Keratinocyte (primary cell): ENCODE data around the gene CTCF. TPM values are rescaled to one million over a fixed set of nuclear protein-coding genes. Genes with fewer than 3 reads are reported as not detected.

Experiments used
- DNase-seq: peaks from one replicate; pipeline ENCODE4 v3.0.0-alpha.2; 2011; ENCODE audit warnings: low read depth, missing footprints, low spot score
- FAIRE-seq: peaks from 2 replicates; lab custom pipeline; 2011; peaks lifted over from hg19 to GRCh38; lab: Jason Lieb, UNC
- H2AFZ ChIP-seq: 2 replicates; pipeline ENCODE4 v1.6.0; 2012; ENCODE audit warnings: low read length, control low read depth, inconsistent platforms; ENCODE audit not compliant: control insufficient read depth
- H3K27ac ChIP-seq: 2 replicates; pipeline ENCODE4 v1.5.1; 2011; ENCODE audit warnings: low read length; ENCODE audit not compliant: control insufficient read depth, insufficient read depth
- H3K27me3 ChIP-seq: 3 replicates; pipeline ENCODE4 v1.6.0; 2011; ENCODE audit warnings: low read length; ENCODE audit not compliant: control insufficient read depth, insufficient read depth; ENCODE audit errors: extremely low read depth
- H3K36me3 ChIP-seq, 2 experiments: 2 replicates in 1 of 2; 3 replicates in 1 of 2; pipeline ENCODE4 v1.5.1; 2011; ENCODE audit warnings: low read length in 2 of 2, mild to moderate bottlenecking in 1 of 2; ENCODE audit not compliant: control insufficient read depth in 2 of 2, insufficient read depth in 2 of 2; ENCODE audit errors: extremely low read depth in 1 of 2
- H3K4me1 ChIP-seq: 3 replicates; pipeline ENCODE4 v1.5.1; 2011; ENCODE audit warnings: low read length; ENCODE audit not compliant: control insufficient read depth, insufficient read depth; ENCODE audit errors: extremely low read depth
- H3K4me2 ChIP-seq: 3 replicates; pipeline ENCODE4 v1.6.0; 2011; ENCODE audit warnings: low read depth, low read length; ENCODE audit not compliant: control insufficient read depth, insufficient read depth; ENCODE audit errors: extremely low read depth
- H3K4me3 ChIP-seq, 3 experiments: fragments of 200-600 bp in 1 of 3; sonication (generic) in 1 of 3; 2 replicates in 2 of 3; 3 replicates in 1 of 3; pipeline ENCODE4 v1.5.1; 2011 to 2016; ENCODE audit warnings: low read length in 3 of 3, mild to moderate bottlenecking in 3 of 3, control low read depth in 2 of 3, inconsistent platforms in 1 of 3, low read depth in 1 of 3, mixed read lengths in 1 of 3, mixed run types in 1 of 3, moderate library complexity in 1 of 3; ENCODE audit not compliant: control insufficient read depth in 2 of 3, insufficient read depth in 2 of 3; ENCODE audit errors: extremely low read depth in 1 of 3
- H3K79me2 ChIP-seq: 2 replicates; pipeline ENCODE4 v1.6.0; 2012; ENCODE audit warnings: low read length; ENCODE audit not compliant: control insufficient read depth, insufficient read depth
- H3K9ac ChIP-seq: 3 replicates; pipeline ENCODE4 v1.6.0; 2011; ENCODE audit warnings: low read length; ENCODE audit not compliant: control insufficient read depth, insufficient read depth; ENCODE audit errors: extremely low read depth
- H3K9me1 ChIP-seq: 3 replicates; pipeline ENCODE4 v1.6.0; 2011; ENCODE audit warnings: low read length; ENCODE audit not compliant: control insufficient read depth, insufficient read depth; ENCODE audit errors: extremely low read depth
- H3K9me3 ChIP-seq: 2 replicates; pipeline ENCODE4 v1.5.1; 2012; ENCODE audit warnings: low read depth, low read length; ENCODE audit not compliant: control insufficient read depth
- H4K20me1 ChIP-seq: 3 replicates; pipeline ENCODE4 v1.6.0; 2011; ENCODE audit warnings: low read length; ENCODE audit not compliant: control insufficient read depth, insufficient read depth; ENCODE audit errors: extremely low read depth
- CTCF ChIP-seq, 3 experiments: IDR thresholded peaks in 1 of 3; conservative IDR thresholded peaks in 1 of 3; optimal IDR thresholded peaks in 1 of 3; 2 replicates in 2 of 3; 3 replicates in 1 of 3; pipeline versions ENCODE3 to v1.5.1; 2011; ENCODE audit warnings: low read length in 3 of 3, mild to moderate bottlenecking in 3 of 3, moderate library complexity in 2 of 3, control low read depth in 1 of 3, inconsistent platforms in 1 of 3; ENCODE audit not compliant: insufficient read depth in 2 of 3; ENCODE audit errors: extremely low read depth in 1 of 3
- EZH2 ChIP-seq: IDR thresholded peaks from one replicate; pipeline ENCODE4 v1.6.1; 2012; ENCODE audit warnings: inconsistent platforms, mild to moderate bottlenecking, low read length, moderate library complexity
- dilution Hi-C: fragments of 300-500 bp; cut with MboI; formaldehyde crosslinking; loops from one replicate; pipeline ENCODE4 v1.7.0; 2020; ENCODE audit warnings: low sequenced_read_pairs; ENCODE audit not compliant: extremely low pct_ligation_motif_present
- polyA plus RNA-seq, 5 experiments: library from polyadenylated mRNA; depleted of rRNA in 3 of 5; stranded (reverse) in 3 of 5; stranded (forward) in 1 of 5; unstranded in 1 of 5; fragments of >200 nt; gene quantifications; 1 replicate in 1 of 5; 2 replicates in 3 of 5; 3 replicates in 1 of 5; pipeline versions ENCODE4 v1.2.1 to v1.2.3, GENCODE V29; 2011 to 2012; ENCODE audit warnings: missing spikeins in 2 of 5, low read depth in 1 of 5, low replicate concordance in 1 of 5

CTCF gene
- polyA plus RNA-seq, 1 donor (not counting 4 experiments of a cell fraction or from before 2014, with no cell fraction given): 21.4 TPM

GRCh38 chr16:67593701-67594100 lies 31.4 kb downstream of the CTCF start:
- dilution Hi-C loops: no loop called here
- H3K79me2 ChIP-seq: peaks cover 59% of the 10 kb centered on the region
- no peak overlapping the region for H3K4me3 ChIP-seq
- no peak for TF ChIP-seq CTCF (optimal IDR thresholded peaks at IDR 0.05 in 1 of 3, IDR thresholded peaks at IDR 0.05 in 1 of 3, conservative IDR thresholded peaks at IDR 0.05 in 1 of 3; ENCODE audit: extremely low read depth in 1 of 3, insufficient read depth in 2 of 3, low read length in 3 of 3)
- no peaks in the 10 kb centered on the region for H3K27me3 ChIP-seq
- H3K36me3 ChIP-seq: peaks cover 0 to 2% of the 10 kb centered on the region in 2 experiments
- no peak overlapping the region for H3K4me2 ChIP-seq
- no peak overlapping the region for H3K9ac ChIP-seq
- H2AFZ ChIP-seq: no peak overlapping the region
- no peaks in the 10 kb centered on the region for H4K20me1 ChIP-seq
- no peak overlapping the region for H3K27ac ChIP-seq
- FAIRE-seq (no peak), DNase-seq (no peak)
- H3K9me3 ChIP-seq: no peaks in the 10 kb centered on the region
- H3K4me1 ChIP-seq: peaks cover 14% of the 10 kb centered on the region
- H3K9me1 ChIP-seq: no peaks in the 10 kb centered on the region

GRCh38 chr16:67594256-67594915 lies 32.1 kb downstream of the CTCF start:
- H2AFZ ChIP-seq: no peak overlapping the region
- H4K20me1 ChIP-seq: no peaks in the 10 kb centered on the region
- TF ChIP-seq EZH2: no peak
- no peak for TF ChIP-seq CTCF (optimal IDR thresholded peaks at IDR 0.05 in 1 of 3, IDR thresholded peaks at IDR 0.05 in 1 of 3, conservative IDR thresholded peaks at IDR 0.05 in 1 of 3; ENCODE audit: extremely low read depth in 1 of 3, insufficient read depth in 2 of 3, low read length in 3 of 3)
- H3K27me3 ChIP-seq: no peaks in the 10 kb centered on the region
- H3K4me2 ChIP-seq: peak overlapping the region; percentile 24
- peaks cover 0 to 2% of the 10 kb centered on the region in 2 experiments for H3K36me3 ChIP-seq
- FAIRE-seq: peak; percentile 13
- no peaks in the 10 kb centered on the region for H3K9me3 ChIP-seq
- peaks cover 61% of the 10 kb centered on the region for H3K79me2 ChIP-seq
- H3K4me1 ChIP-seq: peaks cover 14% of the 10 kb centered on the region
- no peak overlapping the region for H3K4me3 ChIP-seq
- no peak overlapping the region for H3K9ac ChIP-seq
- H3K9me1 ChIP-seq: no peaks in the 10 kb centered on the region
- peak overlapping the region; percentile 5 for H3K27ac ChIP-seq
- dilution Hi-C loops: no loop called here
- DNase-seq: no peak
